NT2/D1 (cell line): ENCODE data around the gene SCMH1.
A peak's percentile ranks its signal among the peaks of the same experiment; 100 is the strongest.

ENCODE experiments used
- DNase-seq: peaks from one replicate; pipeline ENCODE4 v3.0.0-alpha.2; 2011; ENCODE audit warnings: low read depth, low spot score
- H3K27me3 ChIP-seq: 2 replicates; pipeline ENCODE4 v1.6.0; 2011; ENCODE audit warnings: mild to moderate bottlenecking; ENCODE audit not compliant: insufficient read length, insufficient read depth
- H3K36me3 ChIP-seq: 2 replicates; pipeline ENCODE4 v1.6.1; 2011; ENCODE audit warnings: mild to moderate bottlenecking, low read length, mixed read lengths; ENCODE audit not compliant: insufficient read depth, insufficient read length
- H3K4me1 ChIP-seq: 2 replicates; pipeline ENCODE4 v1.5.1; 2011; ENCODE audit not compliant: insufficient read depth, insufficient read length
- H3K4me3 ChIP-seq: 2 replicates; pipeline ENCODE4 v1.5.1; 2011; ENCODE audit warnings: low read depth; ENCODE audit not compliant: insufficient read length
- H3K9ac ChIP-seq: 2 replicates; pipeline ENCODE4 v1.6.0; 2011; ENCODE audit warnings: low read depth; ENCODE audit not compliant: insufficient read length
- H3K9me3 ChIP-seq: 2 replicates; pipeline ENCODE4 v1.5.1; 2011; ENCODE audit warnings: mild to moderate bottlenecking, low read length; ENCODE audit not compliant: insufficient read depth
- SUZ12 ChIP-seq: IDR thresholded peaks from 2 replicates; pipeline ENCODE4 v1.6.1; 2011; ENCODE audit not compliant: insufficient read length, insufficient read depth; ENCODE audit errors: extremely low read depth
- YY1 ChIP-seq: IDR thresholded peaks from 2 replicates; pipeline ENCODE4 v1.6.1; 2011; ENCODE audit not compliant: insufficient read length, insufficient read depth
- ZNF274 ChIP-seq: IDR thresholded peaks from 2 replicates; pipeline ENCODE4 v1.6.1; 2011; ENCODE audit warnings: mild to moderate bottlenecking, low read depth, low read length

Gene SCMH1

GRCh38 chr1:40981691-40982448, 260.2 kb downstream of the SCMH1 start:
- H3K4me3 ChIP-seq, result no peak overlapping the region
- no peaks in the 10 kb centered on the region for H3K9me3 ChIP-seq
- DNase-seq, result no peak
- H3K27me3 ChIP-seq, result no peaks in the 10 kb centered on the region
- TF ChIP-seq SUZ12 (no peak), YY1 (no peak), ZNF274 (no peak)
- peaks cover 64% of the 10 kb centered on the region for H3K36me3 ChIP-seq
- peak overlapping the region; percentile 1 for H3K9ac ChIP-seq
- H3K4me1 ChIP-seq, result no peaks in the 10 kb centered on the region

- no peaks in the 10 kb centered on the region for H3K27me3 ChIP-seq
- DNase-seq, result no peak
- peaks cover 51% of the 10 kb centered on the region for H3K36me3 ChIP-seq
- H3K9ac ChIP-seq, result peak overlapping the region; percentile 95
- H3K4me3 ChIP-seq, result peak overlapping the region; percentile 89
- H3K9me3 ChIP-seq, result no peaks in the 10 kb centered on the region
- TF ChIP-seq ZNF274, result no peak
- no peak for TF ChIP-seq SUZ12
- TF ChIP-seq YY1, result no peak
- H3K4me1 ChIP-seq, result no peaks in the 10 kb centered on the region
Observed at GRCh38 chr1:40980453-40981121, 261.5 kb downstream of the SCMH1 start.

DNA sequence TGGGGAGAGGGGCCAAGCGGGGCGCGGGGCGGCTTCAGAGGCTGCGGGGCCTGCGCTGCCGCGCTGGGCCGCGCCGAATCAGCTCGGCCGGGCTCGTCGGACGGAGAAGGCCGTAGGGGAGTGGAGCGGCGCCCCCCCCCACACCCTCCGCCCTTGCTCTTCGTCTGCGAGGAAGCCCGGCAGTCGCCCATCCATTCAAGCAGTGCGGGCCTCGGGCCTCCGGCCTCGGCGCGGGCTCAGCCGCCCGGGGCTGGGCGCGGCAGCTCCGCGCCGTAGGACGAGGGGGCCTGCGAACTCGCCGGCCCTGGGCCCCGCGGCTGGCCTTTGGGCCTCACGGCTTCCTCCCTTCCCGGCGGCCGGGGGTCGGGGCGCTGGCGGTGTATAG, 262.0 kb downstream of the SCMH1 start:
- no peak for DNase-seq
- H3K36me3 ChIP-seq, result peaks cover 45% of the 10 kb centered on the region
- H3K4me3 ChIP-seq, result peak overlapping the region; percentile 89
- no peaks in the 10 kb centered on the region for H3K9me3 ChIP-seq
- H3K4me1 ChIP-seq, result no peaks in the 10 kb centered on the region
- H3K27me3 ChIP-seq, result no peaks in the 10 kb centered on the region
- no peak for TF ChIP-seq SUZ12
- no peak for TF ChIP-seq ZNF274
- TF ChIP-seq YY1, result no peak
- H3K9ac ChIP-seq, result peak overlapping the region; percentile 95

DNA sequence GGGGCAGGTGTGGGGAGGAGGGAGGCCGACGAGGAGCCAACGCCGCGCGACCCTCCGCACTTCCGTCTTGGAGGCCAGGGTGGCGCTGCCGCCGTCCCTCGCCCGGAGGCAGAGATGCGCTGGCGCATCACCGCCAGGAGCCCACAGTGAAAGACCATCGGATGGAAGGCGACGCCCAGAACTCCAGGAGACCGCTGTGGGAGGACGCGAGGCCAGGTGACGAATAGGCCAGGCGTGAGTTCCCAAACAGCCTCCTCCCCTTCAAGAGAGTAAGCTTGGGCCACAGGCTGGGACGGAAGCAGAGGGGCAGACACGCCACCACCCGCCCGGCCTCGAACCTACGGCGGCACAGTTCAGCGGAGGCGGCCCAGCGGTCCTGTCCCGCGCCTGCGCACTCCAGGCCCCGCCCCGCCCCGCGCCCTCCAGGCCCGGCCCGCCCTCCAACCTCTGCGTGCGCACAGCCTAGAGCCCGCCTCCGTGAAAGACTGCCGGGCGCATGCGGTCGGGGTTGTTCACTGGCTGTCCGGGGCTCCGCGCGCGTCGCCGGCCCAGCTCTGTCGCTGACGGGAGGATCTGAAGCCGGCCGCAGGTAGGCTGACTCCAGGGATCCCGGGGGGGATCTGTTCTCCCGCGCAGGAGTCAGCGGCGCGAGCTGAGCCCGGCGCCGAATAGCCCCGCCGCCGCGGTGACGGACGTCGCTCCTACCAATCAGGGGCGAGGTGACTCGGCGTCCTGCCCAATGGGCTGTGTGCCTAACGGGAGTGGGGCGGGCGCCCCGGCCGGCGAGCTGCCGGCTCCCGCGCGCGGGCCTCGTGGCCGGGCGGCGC, 262.7 kb downstream of the SCMH1 start, which contains the start of gene CTPS1:
TSS of gene CTPS1 (plus strand) at position 456 of the 827 bp plus-strand sequence. CDS start 3,595 bp downstream, outside the sequence.
- H3K27me3 ChIP-seq, result no peaks in the 10 kb centered on the region
- peak; percentile 95 for DNase-seq
- peak within 1 kb of the TSS; percentile 95 for H3K9ac ChIP-seq
- no peaks in the 10 kb centered on the region for H3K4me1 ChIP-seq
- no peaks in the 10 kb centered on the region for H3K9me3 ChIP-seq
- peak within 1 kb of the TSS; percentile 89 for H3K4me3 ChIP-seq
- H3K36me3 ChIP-seq, result peaks cover 39% of the 10 kb centered on the region
- TF ChIP-seq SUZ12 (no peak), ZNF274 (no peak), YY1 (no peak)

DNA sequence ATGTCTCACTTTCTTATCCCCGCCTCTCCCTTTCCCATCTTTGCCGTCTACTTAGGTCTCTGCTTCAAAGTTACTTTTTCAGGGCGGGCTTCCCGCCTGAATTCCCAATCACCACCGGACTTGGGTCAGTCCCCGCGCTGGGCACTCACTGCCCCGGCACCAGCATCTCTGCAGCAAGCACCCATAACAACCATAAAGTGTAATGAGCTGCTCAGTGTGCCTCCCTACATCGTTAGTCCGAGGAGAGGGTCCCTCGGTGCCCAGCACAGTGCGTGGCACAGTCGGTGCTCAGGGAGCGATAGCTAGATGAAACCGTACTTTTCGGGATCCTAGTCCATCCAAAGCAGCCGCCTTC, 263.2 kb downstream of the SCMH1 start:
- Histone ChIP-seq H3K27me3 (no peaks in the 10 kb centered on the region), H3K36me3 (peaks cover 33% of the 10 kb centered on the region), H3K4me3 (peak overlapping the region; percentile 89), H3K4me1 (no peaks in the 10 kb centered on the region), H3K9me3 (no peaks in the 10 kb centered on the region), H3K9ac (peak overlapping the region; percentile 95)
- TF ChIP-seq SUZ12 (no peak), YY1 (no peak), ZNF274 (no peak)
- DNase-seq, result no peak

DNA sequence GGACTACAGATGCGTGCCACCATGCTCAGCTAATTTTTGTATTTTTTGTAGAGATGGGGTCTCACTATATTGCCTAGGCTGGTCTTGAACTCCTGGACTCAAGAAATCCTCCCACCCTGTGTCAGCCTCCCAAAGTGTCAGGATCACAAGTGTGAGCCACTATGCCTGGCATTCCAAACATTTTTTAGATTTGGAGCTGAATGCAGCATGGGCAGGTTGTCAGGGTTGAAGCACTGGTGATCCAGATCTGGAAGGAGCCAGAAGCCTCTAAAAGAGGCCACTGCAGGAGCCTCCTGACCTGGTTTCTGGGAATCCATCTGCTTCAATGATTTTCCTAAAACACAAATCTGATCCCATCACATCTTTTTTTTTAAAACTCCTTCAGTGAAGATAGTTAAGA, 264.4 kb downstream of the SCMH1 start:
- peaks cover 22% of the 10 kb centered on the region for H3K36me3 ChIP-seq
- no peak overlapping the region for H3K9ac ChIP-seq
- DNase-seq, result no peak
- no peaks in the 10 kb centered on the region for H3K27me3 ChIP-seq
- H3K4me1 ChIP-seq, result no peaks in the 10 kb centered on the region
- no peak overlapping the region for H3K4me3 ChIP-seq
- TF ChIP-seq ZNF274 (no peak), SUZ12 (no peak)
- no peaks in the 10 kb centered on the region for H3K9me3 ChIP-seq
